PFSK-1 (cell line): ENCODE measurements around the gene ANKRD6.

Experiments used
- FOXP2 ChIP-seq: optimal IDR thresholded peaks from 2 replicates; pipeline ENCODE3; 2011; ENCODE audit warnings: borderline replicate concordance, control low read depth, inconsistent platforms; ENCODE audit not compliant: insufficient read depth; ENCODE audit errors: extremely low read length, extremely low read depth
- POLR2AphosphoS5 ChIP-seq: IDR thresholded peaks from 2 replicates; pipeline ENCODE4 v1.6.1; 2012; ENCODE audit warnings: low read depth, mild to moderate bottlenecking, control low read depth, low read length, moderate library complexity
- REST ChIP-seq, 2 experiments: IDR thresholded peaks; 2 replicates each; pipeline versions ENCODE4 v1.6.1 to v1.8.0; 2011 to 2012; ENCODE audit warnings: low read depth in 2 of 2, low read length in 2 of 2, control low read depth in 1 of 2, inconsistent platforms in 1 of 2, mild to moderate bottlenecking in 1 of 2, moderate library complexity in 1 of 2; ENCODE audit not compliant: insufficient read depth in 1 of 2
- SIN3A ChIP-seq: IDR thresholded peaks from 2 replicates; pipeline ENCODE4 v1.6.1; 2012; ENCODE audit warnings: mild to moderate bottlenecking, low read length, moderate library complexity, borderline replicate concordance; ENCODE audit not compliant: insufficient read depth
- TAF1 ChIP-seq: IDR thresholded peaks from 2 replicates; pipeline ENCODE4 v1.6.1; 2012; ENCODE audit warnings: low read length, control low read depth, borderline replicate concordance; ENCODE audit not compliant: insufficient read depth

ANKRD6 gene

GRCh38 chr6:89657445-89658158, 224.7 kb downstream of the ANKRD6 start:
- TF ChIP-seq REST (IDR thresholded peaks at IDR 0.05; ENCODE audit: insufficient read depth in 1 of 2, low read depth in 2 of 2, low read length in 2 of 2) (no peak), TAF1 (no peak), FOXP2 (no peak), POLR2AphosphoS5 (no peak), SIN3A (no peak)

- TF ChIP-seq SIN3A = no peak
- no peak for TF ChIP-seq REST (IDR thresholded peaks at IDR 0.05; ENCODE audit: insufficient read depth in 1 of 2, low read depth in 2 of 2, low read length in 2 of 2)
- no peak for TF ChIP-seq POLR2AphosphoS5
- TF ChIP-seq TAF1 = no peak
- no peak for TF ChIP-seq FOXP2
These were observed 228.0 kb downstream of the ANKRD6 start for GRCh38 chr6:89660981-89661380.

GRCh38 chr6:89661559-89661958, 228.6 kb downstream of the ANKRD6 start:
- no peak for TF ChIP-seq REST (IDR thresholded peaks at IDR 0.05; ENCODE audit: insufficient read depth in 1 of 2, low read depth in 2 of 2, low read length in 2 of 2)
- TF ChIP-seq FOXP2 = no peak
- TF ChIP-seq SIN3A = no peak

GRCh38 chr6:89662659-89663223, 229.8 kb downstream of the ANKRD6 start:
- TF ChIP-seq TAF1 (no peak), SIN3A (no peak), REST (IDR thresholded peaks at IDR 0.05; ENCODE audit: insufficient read depth in 1 of 2, low read depth in 2 of 2, low read length in 2 of 2) (no peak), FOXP2 (no peak), POLR2AphosphoS5 (no peak)
